Measurements from ENCODE around the gene TGFBR3. TPM values are rescaled to one million over a fixed set of nuclear protein-coding genes. Genes with fewer than 3 reads are reported as not detected.

Gene TGFBR3
- total RNA-seq, 1 donor from 2014 or later: 69.2 TPM

DNA sequence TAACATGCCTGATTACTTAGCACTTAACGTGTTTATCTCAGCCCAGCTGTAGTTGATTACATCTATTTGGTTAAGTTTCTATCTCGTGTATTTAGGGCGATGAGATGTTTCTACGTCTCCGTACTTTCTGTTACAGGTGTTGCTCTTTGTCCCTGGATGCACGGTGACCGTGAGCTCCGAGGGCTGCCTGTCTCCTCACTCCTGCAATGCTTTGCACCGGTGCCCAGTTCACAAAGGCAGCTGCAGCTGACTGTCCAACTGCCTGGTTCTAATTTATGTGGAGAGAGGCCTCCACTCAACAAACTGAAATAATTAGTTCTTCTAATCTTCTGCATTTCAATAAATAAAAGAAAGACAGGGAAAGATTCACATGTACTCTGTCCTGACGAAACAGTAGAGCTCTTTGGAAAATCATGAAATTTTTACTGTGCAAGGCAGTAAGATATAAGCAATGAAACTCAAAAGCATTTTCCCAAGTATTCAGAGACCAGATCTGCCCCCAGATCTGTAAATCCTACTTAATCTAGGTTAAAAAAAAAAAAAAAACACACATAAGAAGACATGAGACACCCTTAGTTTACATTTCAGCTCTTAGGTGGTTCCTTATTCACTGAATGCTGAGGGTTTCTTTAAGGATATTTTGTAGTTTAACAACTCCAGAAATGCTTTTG, 108.2 kb downstream of the TGFBR3 start:
- peak; percentile 65 for DNase-seq

GRCh38 chr1:91777196-91777595, 108.8 kb downstream of the TGFBR3 start:
- DNase-seq: no peak

GRCh38 chr1:91776068-91776794, 109.7 kb downstream of the TGFBR3 start:
- DNase-seq: no peak

- DNase-seq: no peak
Observed at GRCh38 chr1:91775227-91775626, 110.7 kb downstream of the TGFBR3 start.

GRCh38 chr1:91774520-91775203, 111.3 kb downstream of the TGFBR3 start:
- DNase-seq: no peak

DNA sequence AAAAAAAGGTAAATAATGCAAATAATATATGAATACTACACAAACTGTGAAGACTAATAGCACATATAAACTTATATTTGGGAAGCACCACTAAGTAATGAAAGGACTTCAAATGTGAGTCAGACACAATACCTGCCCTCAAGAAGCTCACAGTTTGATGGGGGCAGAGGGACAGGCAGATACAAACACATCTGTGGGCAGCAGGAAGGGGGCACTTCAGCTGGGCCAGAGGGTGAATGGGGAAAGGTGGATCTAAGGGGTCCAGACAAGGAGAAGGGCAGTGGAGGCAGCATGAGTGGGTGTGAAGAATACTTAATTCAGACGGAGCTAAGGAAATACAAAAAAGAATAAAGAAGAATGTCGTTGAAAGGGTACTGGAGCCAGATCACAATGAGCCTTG, 114.2 kb downstream of the TGFBR3 start:
- DNase-seq: no peak

DNA sequence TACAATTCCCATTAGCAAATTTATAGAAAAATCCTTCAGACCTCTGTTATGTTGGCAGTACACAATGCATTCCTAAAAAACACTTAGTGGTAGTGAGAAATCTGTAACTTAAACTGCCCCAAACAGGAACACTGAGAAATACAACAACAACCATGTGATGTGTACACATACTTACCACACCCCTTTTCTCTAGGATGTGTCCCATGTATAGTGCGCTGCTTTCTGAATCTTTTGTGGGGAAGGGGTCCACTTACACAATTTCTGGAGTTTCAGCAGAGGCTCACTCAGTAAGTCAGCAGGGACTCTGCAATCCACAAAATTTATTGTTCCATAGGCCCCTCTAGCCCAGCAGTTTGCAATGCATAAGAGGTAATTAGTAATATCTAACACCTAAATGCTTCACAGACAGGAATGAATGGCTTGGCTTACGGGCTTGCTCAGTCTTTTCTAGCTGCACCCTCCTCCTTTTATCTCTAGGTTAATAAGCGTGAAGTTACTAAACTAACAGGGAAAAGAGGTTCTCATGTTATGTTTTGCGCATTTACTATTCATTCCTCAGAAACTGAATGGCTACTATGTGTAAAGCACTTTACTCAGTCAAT, 115.2 kb downstream of the TGFBR3 start:
- DNase-seq: no peak

GRCh38 chr1:91769742-91770141, 116.2 kb downstream of the TGFBR3 start:
- DNase-seq: peak; percentile 92

DNA sequence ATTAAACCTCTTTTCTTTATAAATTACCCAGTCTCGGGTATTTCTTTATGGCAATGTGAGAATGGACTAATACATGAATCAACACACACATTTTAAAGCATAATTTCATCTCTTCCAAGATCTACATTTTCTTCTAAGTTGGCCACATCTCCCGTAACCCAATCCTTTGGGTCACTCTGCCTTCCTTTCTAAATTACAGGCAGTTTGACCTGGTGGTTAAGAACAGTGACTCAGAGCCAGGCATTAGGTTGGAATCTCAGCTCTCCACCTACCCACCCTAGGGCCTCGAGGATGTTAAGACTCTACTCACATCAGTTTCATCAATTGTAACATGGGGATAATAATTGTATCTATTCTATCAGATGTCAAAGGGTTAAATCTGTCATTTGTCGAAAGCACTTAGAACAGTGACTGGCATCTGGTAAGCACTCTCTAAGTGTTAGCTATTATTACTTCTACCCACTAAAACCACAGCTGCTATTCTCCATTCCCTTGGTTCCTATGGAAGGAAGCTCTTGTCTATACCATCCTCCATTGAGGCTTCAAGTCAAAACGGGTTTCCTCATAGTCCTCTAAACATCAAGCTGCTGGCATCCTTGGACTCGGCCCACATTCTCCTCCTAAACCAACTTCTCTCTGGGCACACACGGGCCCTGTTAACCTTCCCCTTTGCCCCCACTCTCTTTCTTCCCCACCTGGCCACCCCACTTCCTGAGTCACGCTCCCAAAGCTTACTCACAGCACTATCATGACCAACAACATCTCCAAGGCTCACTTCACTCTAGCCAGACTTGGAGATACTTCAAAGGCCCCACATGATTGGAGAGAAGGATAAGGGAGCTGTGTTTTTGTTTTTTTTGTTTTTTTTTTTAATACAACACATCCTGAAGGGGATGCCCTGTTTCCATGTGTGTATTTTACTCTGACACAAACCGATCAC, 116.9 kb downstream of the TGFBR3 start:
- no peak for DNase-seq

GRCh38 chr1:91768120-91768519, 117.8 kb downstream of the TGFBR3 start:
- no peak for DNase-seq

DNA sequence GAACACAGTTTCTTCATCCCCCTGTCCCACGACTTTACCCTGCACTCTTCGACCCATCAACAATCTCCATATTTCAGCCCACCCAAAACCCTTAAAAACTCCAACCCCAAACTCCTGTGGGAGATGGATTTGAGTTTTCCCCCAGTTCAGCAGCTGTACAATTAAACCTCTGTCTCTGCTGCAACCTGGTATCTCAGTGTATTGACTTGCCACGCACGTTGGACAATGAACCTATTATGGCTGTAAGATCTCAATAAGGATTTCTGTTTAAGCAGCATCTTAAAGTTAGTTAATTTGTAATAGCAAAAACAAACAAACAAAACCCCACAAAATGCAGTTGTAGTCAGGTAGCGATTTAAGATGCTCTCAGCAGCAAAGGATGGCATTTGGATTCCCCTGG, 119.1 kb downstream of the TGFBR3 start:
- no peak for DNase-seq

GRCh38 chr1:91765880-91766443, 120.0 kb downstream of the TGFBR3 start:
- DNase-seq: no peak

GRCh38 chr1:91765293-91765692, 120.7 kb downstream of the TGFBR3 start:
- DNase-seq: no peak

DNA sequence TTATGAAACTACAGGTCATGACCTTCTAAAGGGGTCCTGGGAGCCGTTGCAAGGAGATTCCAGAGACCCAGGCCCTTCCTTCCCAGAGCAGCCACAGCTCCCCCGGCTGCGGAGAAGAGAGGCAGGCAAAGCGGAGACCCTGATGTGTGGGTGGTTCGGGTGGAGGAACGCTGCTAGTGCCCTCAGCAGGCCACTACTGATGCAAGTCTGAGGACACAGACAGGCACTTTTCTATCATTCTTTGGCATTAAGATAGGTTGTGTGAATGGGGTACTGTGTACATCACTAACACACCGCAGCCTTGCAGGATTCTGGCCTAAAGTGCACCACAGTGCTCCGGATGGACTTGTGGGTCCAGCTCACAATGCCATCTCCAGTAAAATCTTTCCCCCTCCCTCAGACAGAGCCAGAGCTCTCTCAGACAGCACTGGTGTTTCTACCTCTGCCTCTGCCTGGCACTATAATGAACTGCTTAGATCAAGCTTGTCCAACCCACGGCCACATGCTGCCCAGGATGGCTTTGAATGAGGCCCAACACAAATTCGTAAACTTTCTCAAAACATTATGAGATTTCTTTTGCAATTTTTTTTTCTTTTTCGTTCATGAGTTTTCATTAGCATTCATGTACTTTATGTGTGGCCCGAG, 121.4 kb downstream of the TGFBR3 start:
- DNase-seq: no peak

DNA sequence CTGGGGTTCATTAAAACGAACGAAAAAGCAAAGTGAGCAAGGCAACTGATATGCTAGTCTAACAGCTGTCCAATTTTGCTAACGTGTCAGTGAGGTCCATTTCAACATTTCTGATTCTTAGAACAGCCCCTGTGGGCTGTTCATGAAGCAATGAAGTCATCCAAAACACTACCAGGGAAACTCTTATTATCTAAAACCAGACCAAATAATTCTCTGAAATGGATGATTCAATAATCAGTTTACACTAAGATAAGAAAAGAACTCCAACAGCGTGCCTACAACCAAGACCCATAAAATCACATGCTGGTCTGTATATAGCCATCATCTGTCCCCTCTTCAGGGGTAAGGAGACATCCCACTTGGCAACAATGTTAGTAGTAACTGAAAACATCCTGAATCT, 122.7 kb downstream of the TGFBR3 start:
- DNase-seq: no peak

GRCh38 chr1:91761295-91761721, 124.6 kb downstream of the TGFBR3 start:
- DNase-seq: no peak

DNA sequence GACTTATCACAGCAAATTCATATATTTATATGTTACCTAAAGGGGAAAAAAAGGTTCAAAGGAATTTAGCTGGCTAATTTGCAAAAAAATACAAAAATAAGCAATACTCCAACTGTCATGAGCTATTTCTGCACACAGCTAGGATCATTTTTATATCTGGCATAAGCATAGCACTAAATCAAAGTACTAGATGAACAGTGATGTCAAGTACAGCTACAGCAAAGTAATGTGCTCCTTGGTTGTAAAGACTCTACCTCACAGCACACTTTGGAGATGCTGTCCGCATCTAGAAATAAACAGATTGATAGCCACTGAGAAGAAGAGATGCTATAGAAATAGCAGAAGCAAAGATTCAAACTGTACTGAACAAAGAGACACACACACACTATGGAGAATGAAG, 125.4 kb downstream of the TGFBR3 start:
- no peak for DNase-seq

DNA sequence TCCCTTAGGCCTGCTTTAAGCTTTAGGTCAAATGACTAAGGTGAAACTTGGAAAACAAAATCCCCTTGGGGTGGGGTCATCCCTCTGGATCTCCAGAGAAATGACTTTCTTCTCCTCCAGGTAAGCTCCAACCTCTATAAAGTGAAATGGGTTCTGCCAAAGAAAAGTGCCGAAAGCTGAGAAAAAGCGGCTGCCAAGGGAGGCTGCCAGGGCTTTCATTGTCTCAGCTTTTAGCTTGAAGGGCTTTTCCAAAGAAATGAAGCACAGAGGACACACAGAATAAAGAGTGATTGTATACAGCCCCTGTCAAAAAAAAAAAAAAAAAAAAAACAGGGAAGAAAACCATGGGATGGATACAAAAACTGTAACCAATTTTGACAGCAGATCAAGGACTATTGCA, 126.9 kb downstream of the TGFBR3 start:
- DNase-seq: peak; percentile 51

GRCh38 chr1:91757763-91758460, 128.0 kb downstream of the TGFBR3 start:
- no peak for DNase-seq

GRCh38 chr1:91755702-91756287, 130.2 kb downstream of the TGFBR3 start:
- no peak for DNase-seq
